ENCODE results near the gene PRMT7. TPM values are rescaled to one million over a fixed set of nuclear protein-coding genes. Genes with fewer than 3 reads are reported as not detected.

Gene PRMT7
- total RNA-seq, 2 experiments from 2014 or later = 62.7 to 70.7 TPM

GRCh38 chr16:68399456-68399855 lies 88.6 kb downstream of the PRMT7 start:
- Mint-ChIP-seq H3K36me3 (ENCODE audit: low read depth) (no peaks in the 10 kb centered on the region), H3K4me3 (no peak overlapping the region), H3K27me3 (no peaks in the 10 kb centered on the region), H3K4me1 (peaks cover 21% of the 10 kb centered on the region), H3K27ac (no peak overlapping the region), H3K9me3 (ENCODE audit: low read depth) (no peaks in the 10 kb centered on the region)
- DNase-seq = no peak
- ChIA-PET CTCF (interaction anchor here (0.7 to 2.1 kb wide), 2 partner anchors 111 to 122 kb away, joined by 4 to 6 read pairs; no protein-coding TSS in a partner anchor), POLR2A (no interaction called here)
- ATAC-seq = no peak
- intact Hi-C loops (cut with DNase I, micrococcal nuclease) = no loop called here

DNA sequence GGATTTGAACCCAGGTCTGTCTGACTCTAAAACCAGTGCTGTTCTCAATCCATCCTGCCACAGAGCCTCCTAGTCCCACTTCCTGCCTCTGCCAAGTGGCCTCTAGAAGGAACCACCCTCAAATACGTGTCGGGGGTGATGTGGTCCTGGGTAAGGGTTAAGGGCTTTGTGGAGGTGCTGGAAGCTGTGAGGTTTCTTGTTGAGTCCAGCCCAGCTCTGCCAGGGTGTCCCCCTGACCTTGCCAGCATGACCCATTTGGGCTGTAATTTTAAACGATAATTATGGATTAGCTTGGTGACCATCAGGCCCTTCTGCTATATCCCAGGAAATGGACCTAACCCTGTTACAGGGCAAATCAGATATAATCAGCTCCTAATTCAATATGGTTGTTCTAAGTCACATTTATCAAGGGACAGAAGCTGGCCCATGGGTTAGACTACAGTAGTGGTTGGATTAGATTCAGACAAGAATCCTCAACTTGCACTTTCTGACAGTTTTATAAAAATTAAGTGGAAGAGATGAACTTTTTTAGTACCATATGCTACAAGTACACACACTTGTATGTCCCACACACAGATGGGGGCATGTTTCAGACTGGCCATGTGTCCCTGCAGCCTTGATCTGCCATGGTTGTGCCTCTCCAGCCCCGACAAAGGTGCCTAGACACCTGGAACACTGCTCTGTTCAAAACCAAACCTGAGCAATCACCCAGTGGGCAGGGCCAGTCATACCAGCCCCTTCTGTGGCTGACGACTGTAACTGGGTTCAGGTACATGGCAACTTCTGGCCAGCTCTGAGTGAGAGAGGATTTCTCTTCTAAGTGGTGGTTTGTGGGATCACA lies 89.5 kb downstream of the PRMT7 start:
- ChIA-PET CTCF (interaction anchor here (0.6 to 2.1 kb wide), 8 partner anchors 23 to 927 kb away, joined by 3 to 6 read pairs (median 4); no protein-coding TSS in a partner anchor), POLR2A (interaction anchor here (0.6 to 1.2 kb wide), 2 partner anchors 17 to 169 kb away, joined by 3 to 4 read pairs; no protein-coding TSS in a partner anchor)
- peak; percentile 89 for ATAC-seq
- H3K4me1 Mint-ChIP-seq = peaks cover 21% of the 10 kb centered on the region
- no peaks in the 10 kb centered on the region for H3K36me3 Mint-ChIP-seq (ENCODE audit: low read depth)
- intact Hi-C loops (cut with DNase I, micrococcal nuclease) = no loop called here
- no peaks in the 10 kb centered on the region for H3K27me3 Mint-ChIP-seq
- no peaks in the 10 kb centered on the region for H3K9me3 Mint-ChIP-seq (ENCODE audit: low read depth)
- H3K4me3 Mint-ChIP-seq = no peak overlapping the region
- DNase-seq = peak; percentile 56
- no peak overlapping the region for H3K27ac Mint-ChIP-seq

DNA sequence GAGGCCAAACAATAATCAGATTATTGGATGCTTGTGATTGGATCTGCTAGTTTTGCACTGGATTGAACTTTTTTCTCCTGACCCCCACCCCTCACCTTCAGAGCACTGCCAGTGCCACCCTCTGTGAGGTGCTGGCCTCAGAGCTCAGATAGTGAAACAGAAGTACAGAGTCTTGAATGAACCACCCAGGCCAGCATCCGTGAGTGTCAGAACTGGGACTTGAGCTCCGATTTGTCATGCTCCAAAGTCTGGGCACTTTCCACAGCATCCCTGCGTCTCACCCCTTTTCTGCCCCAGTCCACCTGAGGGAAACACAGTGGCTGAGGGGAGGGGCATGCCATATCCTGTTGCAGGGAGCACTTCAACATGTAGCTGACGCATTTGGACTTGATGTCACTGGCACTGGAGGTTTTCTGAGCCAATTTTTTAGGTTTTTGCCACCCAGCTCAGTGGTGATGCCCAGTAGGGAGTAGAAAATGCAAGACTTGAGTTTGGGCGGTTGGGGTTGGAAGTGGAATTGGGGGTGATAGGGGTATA lies 90.2 kb downstream of the PRMT7 start:
- Mint-ChIP-seq H3K27me3 (no peaks in the 10 kb centered on the region), H3K9me3 (ENCODE audit: low read depth) (no peaks in the 10 kb centered on the region), H3K4me1 (peaks cover 21% of the 10 kb centered on the region), H3K36me3 (ENCODE audit: low read depth) (no peaks in the 10 kb centered on the region), H3K4me3 (no peak overlapping the region), H3K27ac (no peak overlapping the region)
- DNase-seq (peak; percentile 34), ATAC-seq (peak; percentile 41)
- intact Hi-C loops (cut with DNase I, micrococcal nuclease) = no loop called here
- ChIA-PET CTCF (interaction anchor here (0.5 to 2.1 kb wide), 8 partner anchors 22 to 600 kb away, joined by 3 to 6 read pairs (median 3); no protein-coding TSS in a partner anchor), POLR2A (interaction anchor here (0.6 to 1.2 kb wide), 2 partner anchors 16 to 1069 kb away, joined by 4 to 6 read pairs; no protein-coding TSS in a partner anchor)

GRCh38 chr16:68401871-68402747 lies 91.3 kb downstream of the PRMT7 start:
- Mint-ChIP-seq H3K27me3 (peaks cover 2% of the 10 kb centered on the region), H3K4me3 (no peak overlapping the region), H3K27ac (no peak overlapping the region), H3K4me1 (peaks cover 18% of the 10 kb centered on the region), H3K36me3 (ENCODE audit: low read depth) (no peaks in the 10 kb centered on the region), H3K9me3 (ENCODE audit: low read depth) (no peaks in the 10 kb centered on the region)
- DNase-seq = peak; percentile 33
- intact Hi-C loops (cut with DNase I, micrococcal nuclease) = no loop called here
- peak; percentile 54 for ATAC-seq
- CTCF ChIA-PET = interaction anchor here (1.0 to 1.8 kb wide), 2 partner anchors 108 to 127 kb away, joined by 3 to 4 read pairs; no protein-coding TSS in a partner anchor
- POLR2A ChIA-PET = interaction anchor here (0.6 kb wide), 1 partner anchor 48 kb away, joined by 3 read pairs; no protein-coding TSS in a partner anchor

DNA sequence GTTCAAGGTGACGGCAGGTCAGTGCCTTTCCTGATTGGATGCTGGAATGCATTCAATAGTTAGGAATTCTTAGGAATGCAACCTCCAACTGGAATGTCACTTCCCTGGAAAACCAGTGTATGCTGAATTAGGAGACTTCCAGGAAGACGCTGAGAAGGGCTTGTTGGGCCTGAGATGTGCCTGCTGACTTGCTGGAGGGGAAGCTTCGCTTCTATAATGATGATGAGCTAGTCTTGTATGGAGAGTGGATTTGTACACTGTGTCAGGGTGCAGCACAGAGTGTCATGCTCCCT lies 91.9 kb downstream of the PRMT7 start:
- no peak for DNase-seq
- POLR2A ChIA-PET = interaction anchor here (0.6 kb wide), 1 partner anchor 47 kb away, joined by 3 read pairs; no protein-coding TSS in a partner anchor
- Mint-ChIP-seq H3K36me3 (ENCODE audit: low read depth) (no peaks in the 10 kb centered on the region), H3K9me3 (ENCODE audit: low read depth) (no peaks in the 10 kb centered on the region), H3K27ac (no peak overlapping the region), H3K4me1 (peaks cover 18% of the 10 kb centered on the region), H3K27me3 (peaks cover 2% of the 10 kb centered on the region), H3K4me3 (no peak overlapping the region)
- CTCF ChIA-PET = interaction anchor here (0.6 to 1.8 kb wide), 3 partner anchors 108 to 205 kb away, joined by 3 to 4 read pairs (median 3); no protein-coding TSS in a partner anchor
- ATAC-seq = no peak
- intact Hi-C loops (cut with DNase I, micrococcal nuclease) = no loop called here

GRCh38 chr16:68403177-68403576 lies 92.4 kb downstream of the PRMT7 start:
- no peak overlapping the region for H3K27ac Mint-ChIP-seq
- H3K4me1 Mint-ChIP-seq = peaks cover 18% of the 10 kb centered on the region
- ATAC-seq (no peak), DNase-seq (no peak)
- intact Hi-C loops (cut with DNase I, micrococcal nuclease) = no loop called here
- ChIA-PET CTCF (interaction anchor here (0.6 to 1.0 kb wide), 2 partner anchors 126 to 206 kb away, joined by 3 read pairs; no protein-coding TSS in a partner anchor), POLR2A (no interaction called here)
- H3K4me3 Mint-ChIP-seq = no peak overlapping the region
- H3K36me3 Mint-ChIP-seq (ENCODE audit: low read depth) = no peaks in the 10 kb centered on the region
- peaks cover 2% of the 10 kb centered on the region for H3K27me3 Mint-ChIP-seq
- no peaks in the 10 kb centered on the region for H3K9me3 Mint-ChIP-seq (ENCODE audit: low read depth)

- H3K4me3 Mint-ChIP-seq = no peak overlapping the region
- POLR2A ChIA-PET = no interaction called here
Observed at GRCh38 chr16:68403704-68404103, 92.9 kb downstream of the PRMT7 start.

GRCh38 chr16:68404736-68405345 lies 94.0 kb downstream of the PRMT7 start:
- ATAC-seq (no peak), DNase-seq (no peak)
- Mint-ChIP-seq H3K36me3 (ENCODE audit: low read depth) (no peaks in the 10 kb centered on the region), H3K4me3 (no peak overlapping the region), H3K9me3 (ENCODE audit: low read depth) (no peaks in the 10 kb centered on the region), H3K27ac (no peak overlapping the region), H3K27me3 (peaks cover 2% of the 10 kb centered on the region), H3K4me1 (peaks cover 18% of the 10 kb centered on the region)
- CTCF ChIA-PET = interaction anchor here (1.4 to 3.4 kb wide), 2 partner anchors 10 to 13 kb away, joined by 3 to 20 read pairs; no protein-coding TSS in a partner anchor
- intact Hi-C loops (cut with DNase I, micrococcal nuclease) = no loop called here
- POLR2A ChIA-PET = no interaction called here

More at GRCh38 chr16:68403704-68404103, 92.9 kb downstream of the PRMT7 start:
- ATAC-seq (no peak), DNase-seq (no peak)
- H3K36me3 Mint-ChIP-seq (ENCODE audit: low read depth) = no peaks in the 10 kb centered on the region
- CTCF ChIA-PET = interaction anchor here (0.6 to 1.4 kb wide), 4 partner anchors 9 to 107 kb away, joined by 3 read pairs; no protein-coding TSS in a partner anchor
- H3K4me1 Mint-ChIP-seq = peaks cover 18% of the 10 kb centered on the region
- intact Hi-C loops (cut with DNase I, micrococcal nuclease) = no loop called here
- no peaks in the 10 kb centered on the region for H3K9me3 Mint-ChIP-seq (ENCODE audit: low read depth)
- peaks cover 2% of the 10 kb centered on the region for H3K27me3 Mint-ChIP-seq
- H3K27ac Mint-ChIP-seq = no peak overlapping the region

DNA sequence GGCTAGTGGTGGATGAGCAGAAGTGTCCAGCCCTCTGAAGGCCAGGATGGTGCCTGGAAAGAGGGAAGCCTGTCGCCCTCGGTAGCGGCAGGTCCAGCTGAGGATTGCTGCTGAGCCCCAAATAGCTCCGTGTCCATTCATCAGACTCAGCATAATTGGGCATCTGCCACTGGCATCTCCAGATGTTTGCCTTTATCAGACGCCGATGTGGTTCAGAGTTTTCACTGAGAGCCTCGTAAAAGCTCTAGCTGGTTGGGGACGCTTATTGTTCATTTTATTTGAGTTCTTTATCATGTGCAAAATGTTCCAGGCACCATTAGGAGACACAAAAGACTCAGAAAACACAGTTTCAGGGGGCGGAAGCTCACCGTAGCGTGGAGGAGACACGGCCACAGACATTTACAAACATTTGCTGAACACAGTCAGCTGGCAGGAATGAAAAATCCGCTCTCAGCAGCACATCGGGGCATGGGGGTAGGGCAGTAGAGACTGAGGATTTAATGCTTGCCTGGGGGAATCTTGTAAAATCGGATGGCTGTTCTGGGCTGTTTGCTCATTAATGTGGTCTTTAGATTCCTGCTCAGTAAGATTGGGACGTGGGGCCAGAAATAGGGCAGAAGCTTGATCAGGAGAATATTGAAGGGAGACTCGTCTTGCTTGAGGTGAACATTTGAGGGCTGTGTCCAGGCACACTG lies 95.8 kb downstream of the PRMT7 start:
- ChIA-PET CTCF (interaction anchor here (0.9 to 3.5 kb wide), 6 partner anchors 10 to 272 kb away, joined by 3 to 20 read pairs (median 5); no protein-coding TSS in a partner anchor), POLR2A (interaction anchor here (0.8 kb wide), 1 partner anchor 13 kb away, joined by 3 read pairs; no protein-coding TSS in a partner anchor)
- ATAC-seq (no peak), DNase-seq (no peak)
- Mint-ChIP-seq H3K27me3 (peaks cover 2% of the 10 kb centered on the region), H3K9me3 (ENCODE audit: low read depth) (no peaks in the 10 kb centered on the region), H3K4me1 (peaks cover 5% of the 10 kb centered on the region), H3K4me3 (no peak overlapping the region), H3K36me3 (ENCODE audit: low read depth) (no peaks in the 10 kb centered on the region), H3K27ac (no peak overlapping the region)
- intact Hi-C loops (cut with DNase I, micrococcal nuclease) = no loop called here

All from activated CD4-positive, alpha-beta T cell treated with anti-CD3 and anti-CD28 coated beads for 36 hours (primary cell).